ENCODE measurements around the gene NTRK3.

NTRK3 gene

DNA sequence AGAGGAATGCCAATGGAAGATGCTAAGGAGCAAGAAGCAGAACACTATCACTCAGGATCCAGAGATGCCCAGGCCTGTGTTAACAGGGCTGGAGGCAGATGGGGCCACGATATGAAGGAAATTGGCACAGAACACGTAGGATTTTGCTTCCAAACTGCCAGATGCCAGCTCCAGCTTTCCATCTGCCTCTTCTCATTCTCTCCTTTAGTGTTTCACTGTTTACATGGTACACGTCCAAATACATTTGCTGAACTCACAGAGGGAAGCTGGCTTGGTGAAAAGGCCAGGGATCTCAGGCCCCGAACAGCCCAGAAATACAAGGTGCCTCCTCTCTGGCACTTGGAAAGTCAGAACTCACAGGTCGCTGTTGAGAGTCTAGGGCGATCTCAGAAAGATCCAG, 187.0 kb downstream of the NTRK3 start:
- H2AFZ ChIP-seq (ENCODE audit: low read depth, low read length), result no peak overlapping the region
- peaks cover 39% of the 10 kb centered on the region for H3K27me3 ChIP-seq (ENCODE audit: low read depth, low read length)
- H3K27ac ChIP-seq (ENCODE audit: low read length), result no peak overlapping the region
- H3K4me2 ChIP-seq (ENCODE audit: low read length), result no peak overlapping the region
- H4K20me1 ChIP-seq (ENCODE audit: insufficient read depth, low read length), result no peaks in the 10 kb centered on the region
- no peak overlapping the region for H3K9ac ChIP-seq (ENCODE audit: low read length)
- H3K79me2 ChIP-seq (ENCODE audit: low read length), result no peaks in the 10 kb centered on the region
- no peak overlapping the region for H3K4me3 ChIP-seq (ENCODE audit: low read length)
- no peaks in the 10 kb centered on the region for H3K36me3 ChIP-seq (replicated peaks; ENCODE audit: low read depth, low read length)
- TF ChIP-seq, protein P1, sequence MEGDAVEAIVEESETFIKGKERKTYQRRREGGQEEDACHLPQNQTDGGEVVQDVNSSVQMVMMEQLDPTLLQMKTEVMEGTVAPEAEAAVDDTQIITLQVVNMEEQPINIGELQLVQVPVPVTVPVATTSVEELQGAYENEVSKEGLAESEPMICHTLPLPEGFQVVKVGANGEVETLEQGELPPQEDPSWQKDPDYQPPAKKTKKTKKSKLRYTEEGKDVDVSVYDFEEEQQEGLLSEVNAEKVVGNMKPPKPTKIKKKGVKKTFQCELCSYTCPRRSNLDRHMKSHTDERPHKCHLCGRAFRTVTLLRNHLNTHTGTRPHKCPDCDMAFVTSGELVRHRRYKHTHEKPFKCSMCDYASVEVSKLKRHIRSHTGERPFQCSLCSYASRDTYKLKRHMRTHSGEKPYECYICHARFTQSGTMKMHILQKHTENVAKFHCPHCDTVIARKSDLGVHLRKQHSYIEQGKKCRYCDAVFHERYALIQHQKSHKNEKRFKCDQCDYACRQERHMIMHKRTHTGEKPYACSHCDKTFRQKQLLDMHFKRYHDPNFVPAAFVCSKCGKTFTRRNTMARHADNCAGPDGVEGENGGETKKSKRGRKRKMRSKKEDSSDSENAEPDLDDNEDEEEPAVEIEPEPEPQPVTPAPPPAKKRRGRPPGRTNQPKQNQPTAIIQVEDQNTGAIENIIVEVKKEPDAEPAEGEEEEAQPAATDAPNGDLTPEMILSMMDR (IDR thresholded peaks at IDR 0.05; ENCODE audit: low read depth, low read length), result no peak
- TF ChIP-seq EZH2phosphoT487 (IDR thresholded peaks at IDR 0.05; ENCODE audit: low read depth), result no peak
- no peaks in the 10 kb centered on the region for H3K9me3 ChIP-seq (ENCODE audit: insufficient read depth, low read length)
- no peaks in the 10 kb centered on the region for H3K4me1 ChIP-seq (ENCODE audit: low read length)

DNA sequence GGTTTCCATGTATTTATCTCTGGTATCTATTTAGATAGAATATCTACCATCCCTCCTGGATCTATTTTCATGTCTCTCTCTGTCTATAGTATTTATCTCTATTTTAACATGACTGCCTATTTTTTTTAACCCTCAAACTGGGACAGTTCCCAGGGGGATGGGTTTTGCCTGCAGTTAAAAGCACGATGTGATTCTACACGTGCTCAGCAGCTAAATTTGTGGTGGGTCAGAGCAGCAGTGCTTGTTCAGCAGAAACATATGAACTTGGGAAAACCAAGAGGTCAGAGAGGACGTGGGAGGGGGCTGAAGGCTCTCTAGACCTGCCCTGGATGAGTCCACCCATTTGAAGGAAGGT, 189.2 kb downstream of the NTRK3 start:
- Histone ChIP-seq H3K27me3 (ENCODE audit: low read depth, low read length) (peaks cover 25% of the 10 kb centered on the region), H3K9me3 (ENCODE audit: insufficient read depth, low read length) (no peaks in the 10 kb centered on the region), H3K4me2 (ENCODE audit: low read length) (no peak overlapping the region), H3K9ac (ENCODE audit: low read length) (no peak overlapping the region), H3K36me3 (replicated peaks; ENCODE audit: low read depth, low read length) (no peaks in the 10 kb centered on the region), H3K4me3 (ENCODE audit: low read length) (no peak overlapping the region), H3K4me1 (ENCODE audit: low read length) (no peaks in the 10 kb centered on the region), H2AFZ (ENCODE audit: low read depth, low read length) (no peak overlapping the region), H3K27ac (ENCODE audit: low read length) (no peak overlapping the region), H3K79me2 (ENCODE audit: low read length) (no peaks in the 10 kb centered on the region), H4K20me1 (ENCODE audit: insufficient read depth, low read length) (no peaks in the 10 kb centered on the region)
- no peak for TF ChIP-seq EZH2phosphoT487 (IDR thresholded peaks at IDR 0.05; ENCODE audit: low read depth)
- TF ChIP-seq, protein P1 (IDR thresholded peaks at IDR 0.05; ENCODE audit: low read depth, low read length), result no peak

DNA sequence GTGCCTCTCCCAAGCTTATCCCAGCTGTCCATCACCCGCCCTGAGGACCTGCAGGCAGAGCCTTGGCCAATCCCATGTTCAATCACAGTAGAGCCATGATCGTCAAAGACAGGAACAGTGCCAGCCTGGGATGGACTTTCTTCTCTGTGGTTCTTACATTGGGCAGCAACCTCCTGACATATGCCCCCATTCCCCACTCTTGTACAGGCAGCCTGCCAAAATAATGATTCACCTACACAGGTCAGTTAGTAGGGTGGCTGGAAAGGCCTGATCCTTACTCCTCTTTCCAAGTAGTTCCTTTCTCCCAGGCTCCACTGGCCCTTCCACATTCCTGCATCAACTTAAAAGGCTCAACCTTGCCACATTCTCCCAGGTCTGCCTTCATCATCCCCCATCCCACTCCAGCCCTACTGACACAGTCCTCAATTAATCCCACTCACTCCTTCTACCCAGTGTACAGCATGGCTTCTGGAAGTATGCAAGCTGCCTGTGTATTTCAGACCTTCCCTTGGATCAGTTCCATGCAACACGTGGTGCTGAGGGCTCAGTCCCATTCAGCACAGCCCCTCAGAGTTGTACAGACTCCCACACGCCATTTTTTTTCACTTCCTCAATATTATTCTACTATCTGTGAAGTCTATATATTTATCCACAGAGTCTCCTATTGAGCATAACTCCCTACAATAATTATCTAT, 189.8 kb downstream of the NTRK3 start:
- no peaks in the 10 kb centered on the region for H3K9me3 ChIP-seq (ENCODE audit: insufficient read depth, low read length)
- no peak overlapping the region for H2AFZ ChIP-seq (ENCODE audit: low read depth, low read length)
- no peak overlapping the region for H3K4me3 ChIP-seq (ENCODE audit: low read length)
- no peaks in the 10 kb centered on the region for H3K36me3 ChIP-seq (replicated peaks; ENCODE audit: low read depth, low read length)
- no peaks in the 10 kb centered on the region for H3K79me2 ChIP-seq (ENCODE audit: low read length)
- no peaks in the 10 kb centered on the region for H4K20me1 ChIP-seq (ENCODE audit: insufficient read depth, low read length)
- H3K4me2 ChIP-seq (ENCODE audit: low read length), result no peak overlapping the region
- H3K4me1 ChIP-seq (ENCODE audit: low read length), result no peaks in the 10 kb centered on the region
- no peak overlapping the region for H3K27ac ChIP-seq (ENCODE audit: low read length)
- peaks cover 25% of the 10 kb centered on the region for H3K27me3 ChIP-seq (ENCODE audit: low read depth, low read length)
- no peak overlapping the region for H3K9ac ChIP-seq (ENCODE audit: low read length)
- no peak for TF ChIP-seq EZH2phosphoT487 (IDR thresholded peaks at IDR 0.05; ENCODE audit: low read depth)
- TF ChIP-seq, protein P1 (IDR thresholded peaks at IDR 0.05; ENCODE audit: low read depth, low read length), result no peak

DNA sequence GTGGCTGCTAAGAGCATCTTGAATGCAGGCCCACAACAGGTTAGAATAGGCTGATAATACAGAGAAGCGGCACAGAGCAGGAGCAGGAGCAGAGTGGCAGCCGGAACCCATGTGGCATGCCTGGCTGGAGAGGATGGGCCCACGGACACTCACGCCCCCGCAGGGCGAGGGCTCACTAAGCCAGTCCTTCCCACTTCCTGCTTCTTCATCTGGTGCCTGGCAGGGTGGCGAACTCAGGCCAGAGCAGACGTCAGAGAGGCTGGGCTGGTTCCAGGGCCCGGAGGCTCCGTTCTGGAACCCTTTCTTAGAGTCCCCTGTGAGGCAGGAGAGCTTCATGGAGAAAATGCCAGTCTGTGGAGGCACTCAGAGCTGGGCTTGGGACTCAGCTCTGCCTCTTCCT, 195.1 kb downstream of the NTRK3 start:
- Histone ChIP-seq H3K79me2 (ENCODE audit: low read length) (no peaks in the 10 kb centered on the region), H3K4me1 (ENCODE audit: low read length) (no peaks in the 10 kb centered on the region), H3K4me3 (ENCODE audit: low read length) (no peak overlapping the region), H4K20me1 (ENCODE audit: insufficient read depth, low read length) (no peaks in the 10 kb centered on the region), H3K27me3 (ENCODE audit: low read depth, low read length) (no peaks in the 10 kb centered on the region; the same call in 1 of the 2 replicates), H3K9me3 (ENCODE audit: insufficient read depth, low read length) (no peaks in the 10 kb centered on the region), H3K36me3 (replicated peaks; ENCODE audit: low read depth, low read length) (no peaks in the 10 kb centered on the region), H3K9ac (ENCODE audit: low read length) (no peak overlapping the region), H3K4me2 (ENCODE audit: low read length) (no peak overlapping the region), H3K27ac (ENCODE audit: low read length) (no peak overlapping the region), H2AFZ (ENCODE audit: low read depth, low read length) (no peak overlapping the region)
- no peak for TF ChIP-seq EZH2phosphoT487 (IDR thresholded peaks at IDR 0.05; ENCODE audit: low read depth)
- TF ChIP-seq, protein P1 (IDR thresholded peaks at IDR 0.05; ENCODE audit: low read depth, low read length), result no peak
